Progenitor cell of endocrine pancreas (in vitro differentiated cells): ENCODE data around the gene FXR2. TPM values are rescaled to one million over a fixed set of nuclear protein-coding genes. Genes with fewer than 3 reads are reported as not detected.

ENCODE experiments used
- DNase-seq: peaks from one replicate; pipeline ENCODE4 v3.0.0; 2021; ENCODE audit warnings: low spot score; ENCODE audit not compliant: unreplicated experiment
- H3K27ac Mint-ChIP-seq: 2 replicates; pipeline ENCODE4 v1.8.0; 2021; ENCODE audit warnings: mild to moderate bottlenecking, moderate library complexity, mixed read lengths
- H3K27me3 Mint-ChIP-seq: 2 replicates; pipeline ENCODE4 v1.8.0; 2021; ENCODE audit warnings: mixed read lengths
- H3K36me3 Mint-ChIP-seq: 2 replicates; pipeline ENCODE4 v1.8.0; 2022; ENCODE audit warnings: mixed read lengths; ENCODE audit not compliant: insufficient read depth
- H3K4me1 Mint-ChIP-seq: 2 replicates; pipeline ENCODE4 v1.8.0; 2021; ENCODE audit warnings: low read depth, mixed read lengths
- H3K4me3 Mint-ChIP-seq: 2 replicates; pipeline ENCODE4 v1.8.0; 2021; ENCODE audit warnings: low read depth, mild to moderate bottlenecking, moderate library complexity, mixed read lengths
- H3K9me3 Mint-ChIP-seq: 2 replicates; pipeline ENCODE4 v1.8.0; 2021; ENCODE audit warnings: low read depth, mixed read lengths
- CTCF ChIP-seq: fragments of 200-600 bp; sonication (generic); IDR thresholded peaks from one replicate; pipeline ENCODE4 v1.5.0; 2021; ENCODE audit warnings: antibody characterized with exemption, mild to moderate bottlenecking; ENCODE audit not compliant: unreplicated experiment
- total RNA-seq: library from RNA; stranded (reverse); gene quantifications from 2 replicates; pipeline ENCODE4 v1.2.1, GENCODE V29; 2021

FXR2 gene
- total RNA-seq, 1 donor from 2014 or later: 53.6 TPM

GRCh38 chr17:7589891-7590691 is 24.6 kb downstream of the FXR2 start, which contains the start of gene SOX15:
SOX15 (minus strand) TSS chr17:7590094; CDS start chr17:7589676, 418 bp downstream.
- Mint-ChIP-seq H3K27ac (peak within 1 kb of the TSS; percentile 76), H3K27me3 (no peaks in the 10 kb centered on the region), H3K36me3 (peaks cover 35% of the 10 kb centered on the region), H3K9me3 (no peaks in the 10 kb centered on the region), H3K4me1 (peaks cover 3% of the 10 kb centered on the region), H3K4me3 (no peak within 1 kb of the TSS)
- TF ChIP-seq CTCF: no peak
- no peak for DNase-seq

- TF ChIP-seq CTCF: peak; percentile 88
- peaks cover 33% of the 10 kb centered on the region for H3K36me3 Mint-ChIP-seq
- peaks cover 6% of the 10 kb centered on the region for H3K4me1 Mint-ChIP-seq
- H3K9me3 Mint-ChIP-seq: no peaks in the 10 kb centered on the region
- H3K27ac Mint-ChIP-seq: no peak overlapping the region
- H3K4me3 Mint-ChIP-seq: no peak overlapping the region
- peak; percentile 58 for DNase-seq
- no peaks in the 10 kb centered on the region for H3K27me3 Mint-ChIP-seq
Observed at GRCh38 chr17:7589204-7589868, 25.4 kb downstream of the FXR2 start.

- Mint-ChIP-seq H3K27ac (no peak overlapping the region), H3K9me3 (no peaks in the 10 kb centered on the region), H3K4me1 (peaks cover 8% of the 10 kb centered on the region), H3K4me3 (no peak overlapping the region), H3K36me3 (peaks cover 30% of the 10 kb centered on the region), H3K27me3 (no peaks in the 10 kb centered on the region)
- no peak for DNase-seq
- TF ChIP-seq CTCF: no peak
Observed at GRCh38 chr17:7588553-7589203, 26.0 kb downstream of the FXR2 start.

- peaks cover 23% of the 10 kb centered on the region for H3K36me3 Mint-ChIP-seq
- H3K27ac Mint-ChIP-seq: no peak overlapping the region
- no peak overlapping the region for H3K4me3 Mint-ChIP-seq
- H3K27me3 Mint-ChIP-seq: no peaks in the 10 kb centered on the region
- no peaks in the 10 kb centered on the region for H3K9me3 Mint-ChIP-seq
- H3K4me1 Mint-ChIP-seq: peaks cover 13% of the 10 kb centered on the region
- no peak for TF ChIP-seq CTCF
- DNase-seq: no peak
Observed at GRCh38 chr17:7587420-7588151, 27.1 kb downstream of the FXR2 start.
